Stimulated activated CD4-positive, alpha-beta T cell treated with anti-CD3 and anti-CD28 coated beads, Interleukin-12 subunit alpha, Interleukin-12 subunit beta, amount 100 ng/mL, for 4 hours (primary cell): ENCODE results near the gene DICER1.
"Not testable (repeated sequence)": the region's sequence is repeated elsewhere in the genome, so short reads cannot be mapped to it uniquely, and the experiment has no call there.

ENCODE experiments used
- DNase-seq: peaks from one replicate; pipeline ENCODE4 v3.0.0-alpha.2; 2020

The DICER1 gene

DNA sequence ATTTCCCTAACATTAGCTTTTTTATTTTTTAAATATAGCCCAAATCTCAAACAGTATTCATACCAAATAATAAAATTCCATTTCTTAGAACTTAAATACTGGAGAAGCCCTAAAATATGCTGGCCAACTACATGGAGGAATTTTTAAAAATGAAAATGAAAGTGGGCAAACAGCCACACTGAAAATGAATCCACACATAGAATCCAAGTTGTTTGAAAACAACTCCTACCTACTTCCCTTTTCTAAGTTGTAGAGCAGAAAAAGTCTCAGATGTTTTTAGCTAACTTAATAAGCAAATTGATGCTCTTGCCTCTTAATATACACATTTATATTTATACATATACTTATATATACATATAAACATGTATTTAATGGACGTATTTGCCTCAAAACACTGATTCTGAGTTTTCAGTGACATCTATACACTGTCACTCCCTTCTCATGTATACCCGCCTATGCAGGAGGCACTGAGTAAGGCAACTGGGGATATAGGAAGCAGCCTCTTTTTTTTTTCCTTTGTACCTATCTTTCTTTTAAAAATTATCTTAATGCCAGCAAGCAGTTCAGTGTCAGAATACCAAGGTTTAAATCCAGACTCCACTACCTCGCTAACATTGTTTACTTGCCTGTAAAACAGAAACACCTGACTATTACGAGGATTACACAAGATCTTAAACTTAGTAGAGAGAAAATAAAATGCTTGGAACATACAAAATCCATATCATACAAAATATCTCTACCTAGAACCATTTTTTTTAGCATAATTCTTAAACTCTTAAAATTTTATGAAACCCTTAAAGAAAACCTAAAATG is 13.3 kb downstream of the DICER1 start:
- no peak for DNase-seq

DNA sequence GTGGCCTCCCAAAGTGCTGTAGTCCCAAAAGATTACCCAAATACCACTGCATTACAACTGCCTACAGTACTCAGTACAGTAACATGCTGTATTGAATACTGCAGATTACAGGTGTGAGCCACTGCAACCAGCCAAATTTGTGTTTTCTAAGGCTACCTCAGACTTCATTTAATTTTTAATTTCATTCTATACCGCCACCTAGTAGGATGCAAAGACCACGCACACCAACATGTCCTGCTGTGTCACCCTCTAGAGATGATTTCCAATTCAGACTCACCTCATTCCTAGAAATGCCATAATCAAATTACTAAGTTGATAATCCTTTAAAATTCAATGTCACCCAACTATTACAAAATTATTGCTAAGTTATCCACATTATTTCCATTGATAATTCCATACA is 15.1 kb downstream of the DICER1 start:
- no peak for DNase-seq

DNA sequence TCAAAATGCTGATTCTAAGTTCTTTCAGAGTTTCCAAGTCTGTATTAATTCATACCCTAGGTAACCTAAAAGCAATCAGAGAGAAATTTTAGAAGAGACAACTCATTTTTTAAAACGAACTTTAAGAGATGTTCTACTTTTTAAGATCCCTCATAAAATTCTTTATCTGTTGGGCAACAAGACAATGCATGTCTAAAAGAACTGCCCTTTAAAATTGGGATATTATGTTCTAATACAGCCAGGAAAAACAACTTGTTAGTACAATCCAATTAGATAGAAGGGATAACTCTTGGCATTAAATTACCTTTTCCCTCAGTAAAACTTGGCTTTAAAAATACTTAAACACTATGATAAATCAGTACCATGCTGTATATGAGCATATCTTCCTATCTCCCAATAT is 15.6 kb downstream of the DICER1 start:
- DNase-seq = no peak

DNA sequence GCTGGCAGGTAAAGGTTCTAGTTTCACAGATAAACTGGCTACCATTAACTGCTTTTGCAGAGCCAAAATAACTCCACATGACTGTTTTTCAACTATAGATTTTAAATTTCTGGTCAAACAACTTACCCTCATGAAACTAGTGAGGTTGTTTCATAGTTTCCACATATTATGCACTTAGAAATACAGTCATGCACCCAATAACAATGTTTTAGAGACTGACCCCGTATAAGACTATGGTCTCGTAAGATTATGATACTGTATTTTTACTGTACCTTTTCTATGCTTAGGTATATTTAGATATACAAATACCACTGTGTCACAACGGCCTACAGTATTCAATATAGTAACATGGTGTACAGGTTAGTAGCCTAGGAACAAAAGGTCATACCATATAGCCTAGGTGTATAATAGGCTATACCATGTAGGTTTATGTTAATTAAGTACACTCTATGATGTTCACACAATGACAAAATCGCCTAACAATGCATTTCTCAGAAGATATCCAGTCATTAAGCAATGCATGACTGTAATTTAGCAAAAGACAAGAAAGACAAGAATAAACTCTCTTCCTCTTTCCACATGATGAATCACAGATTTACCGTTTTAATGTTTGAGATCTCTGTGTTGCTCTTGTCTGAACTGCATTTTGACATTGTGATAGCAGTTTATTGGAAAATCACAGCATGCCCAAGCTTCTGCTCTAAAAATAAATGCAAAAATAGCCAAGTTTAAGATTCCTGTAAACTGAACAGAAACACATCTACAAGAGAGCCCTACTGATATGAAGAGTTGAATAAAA is 17.1 kb downstream of the DICER1 start:
- no peak for DNase-seq

DNA sequence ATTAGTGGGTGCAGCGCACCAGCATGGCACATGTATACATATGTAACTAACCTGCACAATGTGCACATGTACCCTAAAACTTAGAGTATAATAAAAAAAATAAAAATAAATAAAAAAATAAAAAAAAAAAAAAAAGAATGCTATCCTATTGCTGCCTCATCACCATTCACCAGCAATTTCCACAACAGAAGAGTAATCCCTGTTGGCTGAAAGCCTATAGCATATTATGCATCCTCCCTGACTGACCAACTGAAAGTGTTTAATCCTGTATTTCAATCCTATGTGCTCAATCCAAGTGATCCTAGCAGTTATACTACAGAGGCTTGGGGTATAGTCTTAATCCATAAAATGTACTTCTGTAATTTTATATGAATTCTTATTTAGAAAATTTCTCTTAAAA is 18.5 kb downstream of the DICER1 start:
- no peak for DNase-seq

DNA sequence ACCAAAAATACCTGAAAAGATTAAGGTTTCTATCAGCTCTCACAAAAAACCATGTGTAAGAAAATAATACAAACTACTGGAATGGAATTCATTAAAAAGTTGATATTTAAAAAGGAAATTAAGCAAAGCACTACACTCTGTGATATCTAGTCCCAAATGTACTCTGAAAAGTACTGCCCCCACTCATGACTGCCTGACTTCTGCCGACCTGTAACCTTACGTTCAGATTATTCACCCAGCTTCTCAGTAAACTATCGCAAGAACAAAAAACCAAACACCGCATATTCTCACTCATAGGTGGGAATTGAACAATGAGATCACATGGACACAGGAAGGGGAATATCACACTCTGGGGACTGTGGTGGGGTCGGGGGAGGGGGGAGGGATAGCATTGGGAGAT is 18.9 kb downstream of the DICER1 start:
- DNase-seq = not testable (repeated sequence)

DNA sequence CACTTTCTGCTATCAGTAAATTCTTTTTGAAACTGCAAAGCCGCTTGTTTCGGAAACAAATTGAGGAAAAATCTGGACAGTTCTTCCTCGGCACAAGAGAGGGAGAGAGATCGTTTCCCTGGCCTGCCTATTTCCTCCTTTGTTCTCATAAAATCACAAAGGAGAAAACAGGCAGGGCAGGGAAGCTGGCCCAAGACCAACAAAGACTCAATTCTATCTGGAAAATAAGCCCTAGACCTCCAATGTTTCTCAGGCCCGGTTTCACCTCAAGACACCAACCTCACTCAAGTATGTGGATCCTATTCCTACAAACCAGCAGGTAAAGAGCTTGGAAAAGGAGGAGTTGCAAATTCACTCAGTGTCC is 19.5 kb downstream of the DICER1 start:
- no peak for DNase-seq

DNA sequence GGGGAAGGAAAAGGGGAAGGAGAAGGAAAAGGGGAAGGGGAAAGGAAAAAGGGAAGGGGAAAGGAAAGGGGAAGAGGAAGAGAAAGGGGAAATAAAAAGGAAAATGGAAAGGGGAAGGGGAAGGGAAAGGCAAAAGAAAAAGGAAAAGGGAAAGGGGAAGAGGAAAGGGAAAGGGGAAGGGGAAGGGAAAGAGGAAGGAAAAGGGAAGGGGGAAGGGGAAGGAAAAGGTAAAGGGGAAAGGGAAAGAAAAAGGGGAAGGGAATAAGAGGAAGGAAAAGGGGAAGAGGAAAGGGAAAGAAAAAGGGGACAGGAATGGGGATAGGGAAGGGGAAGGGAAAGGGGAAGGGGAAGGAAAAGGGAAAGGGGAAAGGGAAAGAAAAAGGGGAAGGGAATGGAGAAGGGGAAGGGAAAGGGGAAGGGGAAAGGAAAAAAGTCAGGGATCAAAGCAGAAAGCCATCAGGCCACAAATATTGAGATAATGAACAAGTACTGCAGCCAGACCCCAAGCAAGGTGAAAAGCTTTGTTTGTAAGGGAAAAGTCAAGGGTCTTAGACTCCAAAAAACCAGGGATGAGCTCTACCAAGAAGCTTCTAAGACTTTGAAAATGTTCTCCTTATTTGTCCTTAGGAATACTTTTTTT is 20.0 kb downstream of the DICER1 start:
- no peak for DNase-seq

DNA sequence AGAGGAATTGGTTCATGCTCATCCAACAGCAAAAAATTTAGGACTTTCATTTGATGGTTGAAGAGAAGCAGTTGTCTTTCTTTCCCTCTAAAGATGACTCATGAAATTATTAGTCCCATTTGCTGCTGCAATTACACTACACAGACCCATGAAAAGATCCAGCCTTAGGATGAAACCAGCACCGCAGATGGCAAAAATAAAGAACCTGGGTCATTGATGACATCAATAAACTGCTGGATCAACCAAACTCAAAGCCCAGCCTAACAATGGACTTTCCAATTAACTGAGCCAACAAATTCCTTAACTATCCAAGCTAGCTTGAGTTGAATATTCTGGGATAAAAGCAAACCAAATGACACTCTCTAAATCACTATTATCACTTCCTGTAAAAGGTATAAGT is 20.7 kb downstream of the DICER1 start:
- DNase-seq = no peak

DNA sequence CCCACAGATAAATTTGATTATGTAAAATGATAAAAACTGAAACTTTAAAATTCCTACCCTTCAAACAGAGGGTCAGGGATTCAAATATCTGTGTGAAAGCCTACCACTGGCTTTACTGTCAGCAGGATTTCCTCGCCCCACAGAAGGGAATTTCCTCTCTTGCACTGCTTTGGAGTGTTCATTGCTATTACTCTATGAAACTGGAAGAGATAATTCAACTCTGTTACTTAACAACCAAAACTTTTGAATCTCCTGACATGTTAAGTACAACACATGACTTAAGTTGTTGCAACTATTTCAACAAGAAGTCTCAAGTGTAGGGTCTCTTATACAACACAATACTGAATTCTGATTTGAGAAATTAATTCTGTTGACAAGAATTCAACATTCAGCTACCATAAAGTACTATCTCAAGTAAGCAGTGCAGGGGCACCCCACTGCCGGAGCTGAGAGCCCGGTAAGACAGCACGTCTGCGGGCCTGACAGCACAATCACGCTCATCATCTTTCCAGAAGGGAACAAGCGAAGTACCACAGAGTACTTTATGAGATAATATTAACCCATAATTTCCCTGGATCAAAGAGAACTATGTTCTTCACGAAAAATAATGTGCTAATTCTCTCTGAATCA is 22.9 kb downstream of the DICER1 start:
- DNase-seq = no peak

DNA sequence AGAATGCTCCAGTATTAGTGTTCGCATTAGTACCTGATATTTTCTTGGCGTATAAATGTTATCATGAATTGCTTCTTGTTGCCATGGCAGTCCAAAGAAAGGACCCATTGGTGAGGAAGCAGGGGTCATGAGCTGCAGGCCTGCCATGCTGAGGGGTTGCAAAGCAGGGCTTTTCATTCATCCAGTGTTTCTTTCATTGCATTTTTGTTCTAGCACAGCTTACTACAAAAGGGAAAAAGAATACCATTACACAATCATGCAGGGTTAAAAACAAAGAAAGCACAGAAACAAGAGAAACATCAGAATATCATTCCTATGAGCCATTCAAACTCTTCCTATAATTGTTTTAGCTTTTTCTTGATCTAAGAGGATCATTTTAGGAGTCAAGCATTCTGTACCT is 24.0 kb downstream of the DICER1 start:
- DNase-seq = no peak

DNA sequence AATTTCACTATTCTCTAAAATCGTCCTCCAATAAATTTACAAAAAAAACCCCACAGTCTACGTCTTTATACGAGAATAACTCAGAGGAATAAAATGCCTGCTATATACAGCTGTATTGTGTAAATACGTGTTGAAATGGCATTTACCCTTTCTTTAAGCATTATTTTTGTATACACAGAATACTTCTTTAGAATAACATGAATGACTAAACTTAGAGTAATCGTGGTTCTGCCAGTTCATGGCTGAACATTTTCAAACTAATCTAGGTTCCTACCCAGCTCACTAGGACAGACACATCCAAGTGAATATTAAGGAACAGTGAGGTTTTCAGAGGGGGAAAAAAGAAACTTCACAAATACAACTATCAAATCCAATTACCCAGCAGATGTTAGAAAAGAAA is 24.6 kb downstream of the DICER1 start:
- no peak for DNase-seq

DNA sequence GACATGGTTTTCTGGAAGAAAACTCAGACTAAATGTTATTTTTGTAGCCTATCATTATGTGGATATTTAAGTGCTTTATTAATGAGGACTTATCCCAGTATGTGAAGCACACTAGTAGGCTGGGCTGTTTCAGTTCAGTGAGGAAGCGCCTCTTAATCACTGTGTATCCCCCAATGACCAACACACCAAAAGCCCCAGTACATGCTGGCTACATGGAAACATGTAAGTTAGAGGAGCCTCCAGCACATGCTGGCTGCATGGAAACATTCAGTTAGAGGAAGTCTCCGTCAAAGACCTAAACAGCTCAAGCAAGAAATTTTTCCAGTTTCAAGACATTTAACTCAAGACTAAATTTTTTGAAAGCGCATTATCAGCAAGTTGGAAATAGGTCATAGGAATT is 26.8 kb downstream of the DICER1 start:
- DNase-seq = no peak

DNA sequence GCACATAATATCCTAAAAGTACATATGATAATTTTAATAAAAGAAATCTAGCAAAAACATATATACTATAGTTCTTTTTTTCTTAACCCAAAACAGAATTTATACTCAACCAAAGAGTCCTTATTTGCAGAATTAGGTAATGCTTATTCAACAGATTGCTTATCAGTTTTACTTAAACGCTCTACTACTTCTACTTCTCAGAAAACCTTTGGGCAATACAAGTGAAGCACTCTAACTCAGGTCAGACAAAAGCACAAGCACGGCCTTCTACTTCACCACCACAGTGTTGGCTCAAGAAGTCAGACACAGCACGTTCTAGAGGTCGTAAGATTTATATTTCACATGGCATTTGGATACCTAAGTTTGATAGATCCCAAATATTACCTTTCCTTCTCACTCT is 29.2 kb downstream of the DICER1 start:
- no peak for DNase-seq

DNA sequence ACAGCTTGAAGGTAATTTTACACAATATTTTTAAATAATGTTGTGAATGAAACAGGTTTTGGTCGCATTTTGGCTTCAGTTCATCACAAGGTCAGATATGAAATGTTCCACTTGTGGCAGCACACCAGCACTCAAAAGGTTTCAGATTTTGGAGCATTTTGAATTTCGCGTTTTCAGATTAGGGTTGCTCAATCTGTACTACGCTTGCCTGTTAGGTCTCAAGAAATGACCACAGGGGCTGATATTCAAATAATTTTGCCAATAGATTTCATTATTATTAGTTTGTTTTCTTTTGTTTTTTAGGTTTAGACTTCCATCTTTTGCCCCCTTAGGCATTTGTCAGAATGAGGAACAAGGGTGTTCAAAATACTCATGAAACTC is 29.8 kb downstream of the DICER1 start:
- no peak for DNase-seq

DNA sequence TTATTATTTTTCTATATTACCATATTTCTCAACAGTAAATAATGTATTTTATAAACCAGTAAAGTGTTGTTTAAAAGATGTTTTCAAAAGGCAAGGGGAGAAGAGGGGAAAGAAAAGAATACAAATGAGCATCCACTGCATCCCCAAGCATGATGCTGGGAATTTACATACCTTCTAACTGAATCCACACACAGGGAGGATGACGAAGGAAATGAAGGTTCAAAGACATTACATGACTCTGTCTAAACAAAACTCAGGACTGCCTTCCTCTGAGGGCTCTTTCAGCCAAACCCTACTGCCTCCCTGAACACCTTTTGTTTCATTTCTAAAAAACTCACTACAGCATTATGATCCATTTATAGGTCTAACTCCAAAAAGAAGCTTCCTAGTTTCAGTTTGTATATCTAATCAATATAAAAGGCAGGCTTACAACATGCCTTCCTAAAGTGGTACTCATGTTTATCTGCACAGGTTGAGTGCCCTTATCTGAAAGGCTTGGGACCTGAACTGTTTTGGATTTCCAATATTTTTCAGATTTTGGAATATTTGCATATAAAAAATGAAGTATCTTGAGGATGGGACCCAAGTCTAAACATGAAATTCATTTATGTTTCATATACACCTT is 30.3 kb downstream of the DICER1 start:
- DNase-seq = no peak

DNA sequence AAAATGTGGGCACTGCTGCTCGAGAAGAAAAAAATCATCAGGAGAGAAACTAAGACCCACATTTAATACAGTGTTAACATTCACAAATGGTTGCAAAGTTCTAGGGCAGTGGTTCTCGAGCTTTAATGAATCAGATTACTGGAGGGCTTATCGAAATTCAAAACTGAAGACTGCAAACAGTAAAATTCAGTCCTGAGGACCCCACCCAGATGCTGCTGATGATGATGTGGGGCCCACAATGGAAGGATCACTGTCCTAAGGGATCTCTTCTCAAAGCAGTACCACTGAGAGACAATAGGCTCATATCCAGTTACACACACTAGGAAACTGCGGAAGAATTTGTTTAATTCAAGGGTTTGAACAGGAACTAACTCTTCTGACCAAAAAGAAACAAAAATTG is 31.4 kb downstream of the DICER1 start:
- no peak for DNase-seq

DNA sequence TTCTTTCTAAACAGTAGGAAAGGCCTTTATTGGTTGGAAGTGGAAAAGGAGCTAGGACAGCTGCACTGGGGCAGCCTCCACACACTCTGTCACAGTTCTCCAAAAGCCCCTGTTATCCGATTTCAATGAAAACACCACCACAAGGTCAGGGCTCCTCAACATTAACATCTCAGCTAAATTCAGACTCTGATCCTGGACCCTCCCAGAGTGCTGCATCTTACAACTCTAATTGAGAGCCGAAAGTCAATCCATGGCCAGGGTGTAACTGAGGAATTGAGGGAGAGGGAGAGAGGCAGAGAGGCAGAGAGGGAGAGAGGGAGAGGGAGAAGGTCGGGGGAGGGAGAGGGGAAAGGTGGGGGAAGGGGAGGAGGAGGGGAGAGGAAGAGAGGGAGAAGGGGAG is 32.1 kb downstream of the DICER1 start:
- DNase-seq = no peak

DNA sequence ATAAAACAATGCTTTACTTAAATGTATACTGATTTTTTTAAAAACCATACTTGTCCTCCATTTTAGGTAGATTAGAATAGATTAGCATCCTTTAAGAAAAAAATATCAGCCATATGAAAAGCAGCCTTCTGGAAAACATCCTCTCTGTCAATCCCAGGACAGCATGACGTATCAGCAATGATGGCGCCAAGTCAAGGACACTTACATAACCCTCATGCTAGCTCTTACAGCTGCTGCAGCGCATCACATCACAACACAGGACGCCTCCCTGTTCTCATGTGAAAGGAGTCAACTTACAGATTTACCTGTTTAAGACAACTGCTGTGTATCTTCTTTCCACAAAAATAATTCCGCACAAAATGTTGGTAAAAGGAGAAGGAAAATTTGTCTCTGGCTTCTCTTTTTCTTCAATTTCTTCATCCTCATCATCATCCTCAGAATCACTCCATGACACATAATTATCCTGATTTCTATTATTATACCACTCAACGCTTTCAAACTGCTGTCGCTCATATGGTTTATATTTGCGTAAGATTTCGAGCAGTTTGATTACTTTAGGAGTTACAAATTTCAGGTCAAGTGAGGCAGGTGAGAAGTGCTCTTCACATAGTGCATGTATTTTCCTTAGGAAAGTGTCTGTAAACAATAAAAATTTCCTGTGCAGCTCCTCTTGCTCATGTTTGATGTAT is 33.3 kb downstream of the DICER1 start:
- DNase-seq = no peak

DNA sequence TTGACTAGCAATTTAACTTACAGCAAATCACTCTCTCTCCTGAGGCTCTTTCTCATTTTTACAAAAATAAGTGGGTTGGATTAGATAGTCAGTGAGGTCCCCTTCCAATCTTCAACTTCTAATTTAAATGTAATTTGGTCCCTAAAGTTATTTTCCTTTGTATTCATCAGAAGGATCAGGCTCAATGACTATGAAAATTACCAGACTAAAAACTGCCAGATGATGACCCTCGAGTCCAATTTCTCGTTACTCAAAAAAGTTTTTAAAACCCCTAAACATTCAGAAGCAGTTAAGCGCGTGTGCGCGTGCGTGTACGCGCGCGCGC is 34.7 kb downstream of the DICER1 start:
- no peak for DNase-seq

DNA sequence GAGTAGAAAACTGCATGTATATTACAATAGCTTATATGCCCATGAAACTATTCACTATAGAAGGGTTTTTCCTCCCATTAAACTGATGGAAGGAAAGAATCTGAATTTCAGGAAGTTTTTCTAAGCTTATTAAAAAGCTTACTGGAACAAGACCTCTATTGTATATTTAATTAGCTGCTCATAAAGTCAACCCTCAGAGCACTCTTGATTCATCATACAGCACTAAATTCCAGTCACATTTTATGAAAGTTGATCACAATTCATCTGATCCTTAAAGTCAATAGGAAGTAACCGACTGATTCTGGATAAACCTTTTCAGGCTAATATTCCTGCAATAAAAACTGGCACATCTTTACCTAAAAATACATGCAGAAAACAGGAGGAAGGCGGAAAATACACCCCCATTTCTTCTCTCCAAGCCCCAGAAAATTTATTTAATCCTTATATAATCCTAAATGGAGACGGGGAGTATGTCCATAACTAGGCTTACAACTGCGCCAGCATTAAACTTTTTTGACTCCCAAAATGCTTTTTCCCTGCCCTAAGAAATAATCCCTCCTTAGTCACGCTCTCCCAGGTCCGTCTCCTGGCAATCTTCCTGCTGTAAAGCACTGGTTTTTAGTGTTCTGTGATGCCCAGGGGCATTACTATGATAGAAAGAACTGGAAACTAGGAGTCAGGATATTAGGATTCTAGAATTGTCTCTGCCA is 35.3 kb downstream of the DICER1 start:
- no peak for DNase-seq

DNA sequence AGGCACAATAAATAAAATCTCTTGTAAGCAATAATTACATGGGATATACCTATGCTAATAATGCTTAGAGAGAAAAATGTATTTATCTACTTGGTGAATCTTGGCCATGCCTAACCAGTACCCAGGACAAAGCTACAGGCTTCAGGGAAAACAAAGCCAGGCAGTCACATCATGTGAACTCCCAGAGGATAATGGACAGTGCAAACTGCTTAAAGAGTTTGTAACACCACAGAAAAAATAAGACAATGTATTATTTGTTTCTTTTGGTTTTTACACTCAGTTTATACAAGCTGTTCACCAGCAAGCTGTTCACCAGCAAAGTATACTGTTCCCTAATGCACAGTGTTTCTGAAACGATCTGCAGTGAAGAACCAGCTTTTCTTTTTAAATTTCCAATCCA is 38.0 kb downstream of the DICER1 start:
- DNase-seq = no peak
